Transverse colon (tissue), 4 donors: ENCODE measurements around the gene SQSTM1.

ENCODE experiments used
- CTCF ChIP-seq, 5 experiments: fragments of 200-600 bp in 3 of 5; fragments of 450-650 bp in 2 of 5; sonication (generic) in 3 of 5; IDR thresholded peaks; 1 replicate in 2 of 5; 2 replicates in 3 of 5; pipeline ENCODE4 v1.5.1; 2016 to 2017; ENCODE audit warnings: antibody characterized with exemption in 5 of 5, inconsistent platforms in 3 of 5, mild to moderate bottlenecking in 2 of 5, moderate library complexity in 1 of 5
- EP300 ChIP-seq: sonication (generic); formaldehyde crosslinking; IDR thresholded peaks from one replicate; pipeline ENCODE4 v1.6.1; 2017; ENCODE audit warnings: antibody characterized with exemption, low read depth
- POLR2A ChIP-seq: fragments of 450-650 bp; IDR thresholded peaks from one replicate; pipeline ENCODE4 v1.6.1; 2016; ENCODE audit warnings: antibody characterized with exemption, mild to moderate bottlenecking, moderate library complexity
- POLR2AphosphoS5 ChIP-seq, 3 donors: sonication (generic); formaldehyde crosslinking; IDR thresholded peaks; one replicate each; pipeline ENCODE4 v1.6.1; 2016; ENCODE audit warnings: antibody characterized with exemption in 3 of 3

- TF ChIP-seq CTCF (IDR thresholded peaks at IDR 0.05) (no peak), POLR2AphosphoS5 (IDR thresholded peaks at IDR 0.05) (no peak), POLR2A (no peak), EP300 (no peak)
Observed at GRCh38 chr5:179834120-179834519, 13.4 kb downstream of the SQSTM1 start.
